HL-60 (cell line): ENCODE results near the gene AKNA.

Experiments
- CTCF ChIP-seq: IDR thresholded peaks from one replicate; pipeline ENCODE4 v1.5.1; 2011; ENCODE audit warnings: low read length, control low read depth, inconsistent platforms; ENCODE audit not compliant: insufficient read depth
- POLR2AphosphoS5 ChIP-seq: IDR thresholded peaks from 2 replicates; pipeline ENCODE4 v1.6.1; 2012; ENCODE audit warnings: low read depth
- TF ChIP-seq, protein P1 (sequence below): IDR thresholded peaks from 2 replicates; pipeline ENCODE4 v1.6.1; 2012; ENCODE audit warnings: low read depth; ENCODE audit not compliant: insufficient replicate concordance

GRCh38 chr9:114370968-114371320 lies 16.8 kb downstream of the AKNA start:
- no peak for TF ChIP-seq CTCF
- TF ChIP-seq, protein P1, sequence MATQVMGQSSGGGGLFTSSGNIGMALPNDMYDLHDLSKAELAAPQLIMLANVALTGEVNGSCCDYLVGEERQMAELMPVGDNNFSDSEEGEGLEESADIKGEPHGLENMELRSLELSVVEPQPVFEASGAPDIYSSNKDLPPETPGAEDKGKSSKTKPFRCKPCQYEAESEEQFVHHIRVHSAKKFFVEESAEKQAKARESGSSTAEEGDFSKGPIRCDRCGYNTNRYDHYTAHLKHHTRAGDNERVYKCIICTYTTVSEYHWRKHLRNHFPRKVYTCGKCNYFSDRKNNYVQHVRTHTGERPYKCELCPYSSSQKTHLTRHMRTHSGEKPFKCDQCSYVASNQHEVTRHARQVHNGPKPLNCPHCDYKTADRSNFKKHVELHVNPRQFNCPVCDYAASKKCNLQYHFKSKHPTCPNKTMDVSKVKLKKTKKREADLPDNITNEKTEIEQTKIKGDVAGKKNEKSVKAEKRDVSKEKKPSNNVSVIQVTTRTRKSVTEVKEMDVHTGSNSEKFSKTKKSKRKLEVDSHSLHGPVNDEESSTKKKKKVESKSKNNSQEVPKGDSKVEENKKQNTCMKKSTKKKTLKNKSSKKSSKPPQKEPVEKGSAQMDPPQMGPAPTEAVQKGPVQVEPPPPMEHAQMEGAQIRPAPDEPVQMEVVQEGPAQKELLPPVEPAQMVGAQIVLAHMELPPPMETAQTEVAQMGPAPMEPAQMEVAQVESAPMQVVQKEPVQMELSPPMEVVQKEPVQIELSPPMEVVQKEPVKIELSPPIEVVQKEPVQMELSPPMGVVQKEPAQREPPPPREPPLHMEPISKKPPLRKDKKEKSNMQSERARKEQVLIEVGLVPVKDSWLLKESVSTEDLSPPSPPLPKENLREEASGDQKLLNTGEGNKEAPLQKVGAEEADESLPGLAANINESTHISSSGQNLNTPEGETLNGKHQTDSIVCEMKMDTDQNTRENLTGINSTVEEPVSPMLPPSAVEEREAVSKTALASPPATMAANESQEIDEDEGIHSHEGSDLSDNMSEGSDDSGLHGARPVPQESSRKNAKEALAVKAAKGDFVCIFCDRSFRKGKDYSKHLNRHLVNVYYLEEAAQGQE, result no peak
- TF ChIP-seq POLR2AphosphoS5, result no peak
